Thyroid gland (tissue), 4 donors: Measurements from ENCODE around the gene SRRT. TPM values are rescaled to one million over a fixed set of nuclear protein-coding genes. Genes with fewer than 3 reads are reported as not detected.

Experiments
- DNase-seq, 2 donors: peaks; one replicate each; pipeline ENCODE4 v3.0.0-alpha.2; 2019
- H3K27ac ChIP-seq, 3 donors: fragments of 200-600 bp; sonication (generic); 1 replicate in 2 of 3; 2 replicates in 1 of 3; pipeline ENCODE4 v1.5.1; 2016 to 2019; ENCODE audit warnings: mild to moderate bottlenecking in 1 of 3, moderate library complexity in 1 of 3
- H3K27me3 ChIP-seq: fragments of 200-600 bp; sonication (generic); one replicate; pipeline ENCODE4 v1.5.1; 2019
- H3K36me3 ChIP-seq, 2 donors: fragments of 200-600 bp; sonication (generic); one replicate each; pipeline ENCODE4 v1.5.1; 2016 to 2019
- H3K4me1 ChIP-seq, 2 donors: fragments of 200-600 bp; sonication (generic); one replicate each; pipeline ENCODE4 v1.5.1; 2017 to 2019
- H3K4me3 ChIP-seq, 3 donors: fragments of 200-600 bp; sonication (generic); replicated peaks in 1 of 3; 1 replicate in 2 of 3; 2 replicates in 1 of 3; pipeline ENCODE4 v1.5.1; 2016; ENCODE audit warnings: mild to moderate bottlenecking in 1 of 3
- H3K9me3 ChIP-seq: fragments of 200-600 bp; sonication (generic); one replicate; pipeline ENCODE4 v1.5.1; 2017
- CTCF ChIP-seq, 6 experiments: fragments of 200-600 bp in 3 of 6; fragments of 450-650 bp in 3 of 6; sonication (generic) in 3 of 6; IDR thresholded peaks; one replicate each; pipeline ENCODE4 v1.5.1; 2016 to 2019; ENCODE audit warnings: antibody characterized with exemption in 6 of 6, mild to moderate bottlenecking in 2 of 6, inconsistent platforms in 1 of 6, moderate library complexity in 1 of 6
- POLR2A ChIP-seq, 2 donors: fragments of 450-650 bp; IDR thresholded peaks; one replicate each; pipeline ENCODE4 v1.6.1; 2017; ENCODE audit warnings: antibody characterized with exemption in 2 of 2, mild to moderate bottlenecking in 2 of 2, moderate library complexity in 1 of 2
- WGBS, 2 donors: methylation state at CpG; one replicate each; pipeline ENCODE4 v1.1.5; 2017; 5-methylcytosine and 5-hydroxymethylcytosine counted together
- intact Hi-C: fragments of 100-400 bp; cut with DNase I; formaldehyde crosslinking; loops from one replicate; pipeline ENCODE4 v1.15.1; 2023
- total RNA-seq, 4 donors: library from RNA; depleted of rRNA; stranded (reverse); fragments of >200 nt; gene quantifications; one replicate each; pipeline ENCODE4 v1.2.3, GENCODE V29; 2016

Gene SRRT
- total RNA-seq, 4 donors from 2014 or later, result 62.5 to 109 (median 93.2) TPM

GRCh38 chr7:100887516-100888290, 12.8 kb downstream of the SRRT start:
- TF ChIP-seq POLR2A (IDR thresholded peaks at IDR 0.05) (no peak), CTCF (IDR thresholded peaks at IDR 0.05) (no peak)
- peaks cover 56% of the 10 kb centered on the region in 2 donors for H3K36me3 ChIP-seq

GRCh38 chr7:100888291-100888987, 13.5 kb downstream of the SRRT start:
- intact Hi-C loops, result no loop called here
- Histone ChIP-seq H3K27me3 (no peaks in the 10 kb centered on the region), H3K9me3 (no peaks in the 10 kb centered on the region), H3K36me3 (peaks cover 49% of the 10 kb centered on the region in 2 donors), H3K4me3 (peak overlapping the region in 1 of 3 donors; percentile 62), H3K27ac (no peak overlapping the region), H3K4me1 (peaks cover 17 to 21% of the 10 kb centered on the region in 2 donors)
- DNase-seq, result no peak
- WGBS, 2 donors, result 86% methylated on average over 18 of the region's 18 CpGs
- TF ChIP-seq POLR2A (IDR thresholded peaks at IDR 0.05) (no peak), CTCF (IDR thresholded peaks at IDR 0.05) (no peak)

More at GRCh38 chr7:100887516-100888290, 12.8 kb downstream of the SRRT start:
- Histone ChIP-seq H3K4me3 (no peak overlapping the region), H3K27ac (no peak overlapping the region), H3K4me1 (peaks cover 17 to 21% of the 10 kb centered on the region in 2 donors), H3K27me3 (no peaks in the 10 kb centered on the region), H3K9me3 (no peaks in the 10 kb centered on the region)
- intact Hi-C loops, result no loop called here
- DNase-seq, result no peak
- 67 to 79% methylated on average over 21 of the region's 21 CpGs for WGBS, 2 donors

DNA sequence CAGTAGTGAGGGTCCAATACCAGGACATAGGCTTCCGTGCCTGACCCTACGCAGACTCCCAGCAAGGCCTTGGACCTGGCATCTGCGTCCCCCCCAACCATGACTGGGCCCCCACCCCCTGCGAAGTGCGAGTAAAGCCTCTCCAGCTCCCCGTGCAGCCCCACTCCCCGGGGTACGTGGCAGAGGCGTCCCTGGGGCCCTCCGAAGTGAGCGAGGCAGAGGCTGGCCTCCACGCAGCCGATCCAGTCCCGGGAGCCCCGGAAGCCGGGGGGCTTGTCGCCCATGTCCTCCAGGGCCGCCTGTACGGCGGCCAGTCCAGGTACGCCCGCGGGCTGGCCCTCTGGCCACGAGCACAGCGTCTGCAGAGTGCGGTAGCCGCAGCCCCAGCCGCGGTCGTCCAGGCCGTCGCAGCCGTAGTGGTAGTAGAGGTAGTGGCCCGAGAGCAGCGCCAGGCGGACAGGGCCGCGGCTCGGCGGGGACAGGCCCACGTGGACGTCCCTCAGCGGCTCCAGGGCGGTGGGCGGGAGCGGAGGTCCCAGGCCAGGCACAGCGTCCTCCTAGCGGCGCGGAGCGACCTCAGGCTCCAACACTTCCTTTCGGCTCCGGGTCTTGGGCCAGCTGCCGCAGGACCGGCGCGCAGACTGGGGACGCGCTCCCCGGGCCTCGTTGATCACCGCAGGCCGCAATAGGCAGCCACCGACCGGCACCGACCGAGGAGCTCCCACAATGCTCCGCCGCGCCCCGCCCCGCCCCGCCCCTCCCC, 14.3 kb downstream of the SRRT start, which contains the start of gene UFSP1:
TSS of gene UFSP1 (minus strand) at position 728 of the 763 bp plus-strand sequence. CDS start at position 284, 444 bp downstream.
- intact Hi-C loops, result no loop called here
- H3K36me3 ChIP-seq, result peaks cover 41 to 42% of the 10 kb centered on the region in 2 donors
- no peak for DNase-seq
- no peak for TF ChIP-seq POLR2A (IDR thresholded peaks at IDR 0.05)
- no peak for TF ChIP-seq CTCF (IDR thresholded peaks at IDR 0.05)
- no peaks in the 10 kb centered on the region for H3K27me3 ChIP-seq
- 0% methylated on average over 15 of the region's 73 CpGs; no CpG with 5 or more reads in 1 of the 2 donors for WGBS, 2 donors
- H3K27ac ChIP-seq, result peak within 1 kb of the TSS; percentile 88 to 97 (median 92)
- H3K9me3 ChIP-seq, result no peaks in the 10 kb centered on the region
- peaks cover 17 to 21% of the 10 kb centered on the region in 2 donors for H3K4me1 ChIP-seq
- H3K4me3 ChIP-seq, result peak within 1 kb of the TSS; percentile 3 to 62 (median 40)

DNA sequence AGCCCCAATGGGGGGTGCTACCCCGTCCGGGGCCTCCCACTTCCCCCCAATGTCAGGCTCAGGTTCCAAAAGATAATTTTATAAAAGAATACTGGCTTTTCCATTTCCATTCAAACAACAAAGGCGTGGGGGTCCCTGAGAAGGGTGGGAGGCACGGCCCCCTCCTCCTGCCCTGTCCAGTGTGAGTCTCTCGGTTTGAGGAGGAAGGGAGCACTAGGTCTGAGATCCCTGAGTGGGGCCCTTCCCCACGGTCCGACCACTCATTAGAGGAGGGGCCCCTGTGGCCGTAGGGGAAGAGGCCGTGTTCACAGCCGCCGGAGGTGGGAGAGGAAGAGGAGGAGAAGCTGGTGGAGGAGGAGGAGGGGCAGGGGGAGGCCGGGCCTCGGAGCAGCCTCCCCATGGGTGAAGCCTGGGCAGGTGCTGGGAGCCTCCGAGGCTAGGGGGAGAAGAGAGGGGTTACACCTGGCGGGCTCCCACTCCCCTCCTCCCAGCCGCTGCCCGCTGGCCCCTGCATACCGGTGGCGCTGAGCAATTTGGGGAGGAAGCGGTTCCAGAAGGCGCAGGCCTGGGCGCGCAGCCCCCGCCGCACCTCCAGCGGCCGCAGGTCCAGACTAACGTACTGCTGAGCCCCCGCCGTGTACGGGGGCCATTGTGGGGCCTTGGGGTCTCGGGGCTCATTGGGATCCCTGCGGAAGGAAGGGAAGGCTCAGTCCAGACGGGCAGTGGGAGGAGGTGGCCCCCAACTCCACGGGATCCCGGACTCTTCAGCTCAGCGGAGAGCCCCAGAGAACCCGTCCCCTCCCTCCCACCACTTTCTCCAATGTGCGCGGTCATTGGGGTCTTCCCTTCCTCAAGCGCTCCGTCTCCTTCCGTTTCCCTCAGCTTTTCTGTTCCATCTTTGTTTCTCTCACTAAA, 16.0 kb downstream of the SRRT start:
- H3K27ac ChIP-seq, result peak overlapping the region; percentile 88 to 97 (median 92)
- H3K4me1 ChIP-seq, result peaks cover 24 to 39% of the 10 kb centered on the region in 2 donors
- WGBS, 2 donors, result 13 to 14% methylated on average over 27 to 43 of the region's 43 CpGs
- H3K4me3 ChIP-seq, result peak overlapping the region in 2 of 3 donors; percentile 8 to 62
- peaks cover 24% of the 10 kb centered on the region in 2 donors for H3K36me3 ChIP-seq
- no peaks in the 10 kb centered on the region for H3K9me3 ChIP-seq
- peaks cover under 1% of the 10 kb centered on the region for H3K27me3 ChIP-seq
- TF ChIP-seq CTCF (IDR thresholded peaks at IDR 0.05) (no peak), POLR2A (IDR thresholded peaks at IDR 0.05) (no peak)
- peak in 1 of 2 donors; percentile 35 for DNase-seq
- intact Hi-C loops, result loop anchor here (10.0 kb wide), 1 partner anchor 274 kb away; the partner anchor contains the start of gene VGF
